Measurements from ENCODE around the gene ZNF692. TPM values are rescaled to one million over a fixed set of nuclear protein-coding genes. Genes with fewer than 3 reads are reported as not detected.

ZNF692 gene
- total and polyA plus RNA-seq, 2 donors (not counting 3 experiments of a cell fraction or from before 2014, with no cell fraction given), result 32.6 to 36.6 TPM

DNA sequence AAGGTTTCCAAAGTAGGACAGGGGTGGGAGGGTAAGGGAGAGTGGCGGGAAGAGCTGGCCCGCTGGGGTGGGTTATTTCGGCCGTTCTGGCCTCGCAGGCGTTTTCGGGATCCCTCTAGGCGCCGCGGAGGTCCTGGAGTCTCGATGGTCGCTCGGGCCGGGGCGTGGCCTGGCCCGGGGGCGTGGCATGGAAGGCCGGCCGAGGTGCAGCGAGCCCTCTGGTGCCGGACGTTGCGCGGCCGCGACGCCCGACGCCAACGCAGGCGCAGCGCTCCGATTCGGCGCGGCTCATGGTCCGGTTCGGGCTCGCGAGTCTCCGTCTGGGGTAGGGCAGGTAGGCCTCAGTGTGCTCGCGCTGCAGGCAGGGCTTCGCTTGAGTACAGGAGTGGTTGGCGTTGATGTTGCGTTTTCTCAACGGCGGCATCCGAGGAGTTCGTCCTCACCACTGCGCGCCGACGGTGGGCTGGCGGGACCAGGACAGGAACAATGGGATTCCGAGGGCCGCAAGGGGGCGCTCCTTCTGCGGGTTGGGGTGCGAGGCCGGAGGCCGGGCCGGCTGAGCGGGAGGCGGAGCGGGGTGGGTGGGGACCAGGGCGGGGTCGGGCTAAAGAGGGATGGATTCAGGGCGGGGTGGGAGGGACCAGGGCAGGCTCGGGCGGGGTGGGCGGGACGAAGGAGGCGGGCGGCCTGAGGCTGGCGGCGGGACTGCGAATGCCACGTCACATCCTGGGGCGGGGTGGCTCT is 47.3 kb upstream of the ZNF692 start, which contains the start of gene PGBD2:
TSS of gene PGBD2 (plus strand) at position 227 of the 744 bp plus-strand sequence. CDS start 7,628 bp downstream, outside the sequence.
- peak within 1 kb of the TSS; percentile 76 for H3K27ac ChIP-seq (ENCODE audit: insufficient read depth, low read depth, low read length)
- H3K4me1 ChIP-seq (ENCODE audit: control insufficient read depth, extremely low read depth, insufficient read depth, low read length), result peaks cover 9% of the 10 kb centered on the region
- H3K4me2 ChIP-seq (ENCODE audit: insufficient read depth, low read length), result peak within 1 kb of the TSS; percentile 89
- CTCF ChIA-PET, result interaction anchor here (1.0 kb wide), 1 partner anchor 65 kb away, joined by 3 read pairs; no protein-coding TSS in a partner anchor
- TF ChIP-seq POLR2A (IDR thresholded peaks at IDR 0.05; ENCODE audit: low read depth, low read length) (peak; percentile 84), JUN (IDR thresholded peaks at IDR 0.05; ENCODE audit: borderline replicate concordance, insufficient read depth, insufficient read length, low read depth) (no peak), POLR2AphosphoS5 (IDR thresholded peaks at IDR 0.05; ENCODE audit: insufficient read depth, low read depth, low read length) (peak; percentile 87), FOS (IDR thresholded peaks at IDR 0.05; ENCODE audit: borderline replicate concordance, insufficient read depth, low read length) (no peak), GATA2 (IDR thresholded peaks at IDR 0.05; ENCODE audit: insufficient read depth, insufficient read length, low read depth, low read length) (no peak)
- TF ChIP-seq, protein P1, sequence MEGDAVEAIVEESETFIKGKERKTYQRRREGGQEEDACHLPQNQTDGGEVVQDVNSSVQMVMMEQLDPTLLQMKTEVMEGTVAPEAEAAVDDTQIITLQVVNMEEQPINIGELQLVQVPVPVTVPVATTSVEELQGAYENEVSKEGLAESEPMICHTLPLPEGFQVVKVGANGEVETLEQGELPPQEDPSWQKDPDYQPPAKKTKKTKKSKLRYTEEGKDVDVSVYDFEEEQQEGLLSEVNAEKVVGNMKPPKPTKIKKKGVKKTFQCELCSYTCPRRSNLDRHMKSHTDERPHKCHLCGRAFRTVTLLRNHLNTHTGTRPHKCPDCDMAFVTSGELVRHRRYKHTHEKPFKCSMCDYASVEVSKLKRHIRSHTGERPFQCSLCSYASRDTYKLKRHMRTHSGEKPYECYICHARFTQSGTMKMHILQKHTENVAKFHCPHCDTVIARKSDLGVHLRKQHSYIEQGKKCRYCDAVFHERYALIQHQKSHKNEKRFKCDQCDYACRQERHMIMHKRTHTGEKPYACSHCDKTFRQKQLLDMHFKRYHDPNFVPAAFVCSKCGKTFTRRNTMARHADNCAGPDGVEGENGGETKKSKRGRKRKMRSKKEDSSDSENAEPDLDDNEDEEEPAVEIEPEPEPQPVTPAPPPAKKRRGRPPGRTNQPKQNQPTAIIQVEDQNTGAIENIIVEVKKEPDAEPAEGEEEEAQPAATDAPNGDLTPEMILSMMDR (IDR thresholded peaks at IDR 0.05; ENCODE audit: extremely low read depth in 1 of 2, insufficient read depth in 1 of 2, low read depth in 1 of 2, low read length in 2 of 2), result peak; percentile 56 to 86
- TF ChIP-seq, protein P2, sequence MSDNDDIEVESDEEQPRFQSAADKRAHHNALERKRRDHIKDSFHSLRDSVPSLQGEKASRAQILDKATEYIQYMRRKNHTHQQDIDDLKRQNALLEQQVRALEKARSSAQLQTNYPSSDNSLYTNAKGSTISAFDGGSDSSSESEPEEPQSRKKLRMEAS (IDR thresholded peaks at IDR 0.05; ENCODE audit: insufficient read depth, insufficient read length), result peak; percentile 8
- no TSS peak for BruUV-seq (replicated peaks)
- H3K79me2 ChIP-seq (ENCODE audit: control insufficient read depth, insufficient read depth, low read length), result no peaks in the 10 kb centered on the region
- peak within 1 kb of the TSS; percentile 52 to 74 (median 69) for H3K4me3 ChIP-seq (replicated peaks in 1 of 3; ENCODE audit: insufficient read depth in 1 of 3, low read depth in 1 of 3, low read length in 3 of 3)
- H3K9ac ChIP-seq (replicated peaks; ENCODE audit: extremely low read depth, insufficient read depth, low read length), result peak within 1 kb of the TSS; percentile 87
- dilution Hi-C loops (cut with MboI; ENCODE audit: extremely low pct_ligation_motif_present, low sequenced_read_pairs), result no loop called here
- no peaks in the 10 kb centered on the region for H3K36me3 ChIP-seq (ENCODE audit: control insufficient read depth in 2 of 2, extremely low read depth in 1 of 2, insufficient read depth in 2 of 2, low read length in 2 of 2)
- peak within 1 kb of the TSS; percentile 98 for H2AFZ ChIP-seq (ENCODE audit: low read depth, low read length)
- H3K9me3 ChIP-seq (replicated peaks; ENCODE audit: control insufficient read depth, insufficient read depth, low read length), result no peaks in the 10 kb centered on the region
- no peaks in the 10 kb centered on the region for H4K20me1 ChIP-seq (replicated peaks; ENCODE audit: control insufficient read depth, extremely low read depth, insufficient read depth, low read length)
- FAIRE-seq, result peak; percentile 97
- intact Hi-C loops (cut with micrococcal nuclease), result loop anchor here (1.0 kb wide), 6 partner anchors 18 to 80 kb away; partner anchors contain the start of genes ZNF672 and ZNF692
- H3K27me3 ChIP-seq (ENCODE audit: control insufficient read depth in 2 of 2, insufficient read depth in 2 of 2, low read length in 2 of 2), result no peaks in the 10 kb centered on the region
- POLR2A ChIA-PET, result interaction anchor here (0.7 kb wide), 1 partner anchor 33 kb away, joined by 3 read pairs; no protein-coding TSS in a partner anchor
- no peaks in the 10 kb centered on the region for H3K9me1 ChIP-seq (replicated peaks; ENCODE audit: control insufficient read depth, extremely low read depth, insufficient read depth, low read length)
- peak; percentile 93 for DNase-seq (ENCODE audit: low read depth, low spot score)
